GM23338 (cell line): ENCODE measurements around the gene F3. TPM values are rescaled to one million over a fixed set of nuclear protein-coding genes. Genes with fewer than 3 reads are reported as not detected.

Experiments
- ATAC-seq: fragments of 200-7000 bp; cut with Tn5 transposase; 3 replicates; pipeline ENCODE4 v1.9.1; 2020
- DNase-seq: peaks from one replicate; pipeline ENCODE4 v3.0.0-alpha.2; 2015; ENCODE audit warnings: low spot score
- H2AFZ ChIP-seq: fragments of 200-600 bp; sonication (generic); 2 replicates; pipeline ENCODE4 v1.8.0; 2016; ENCODE audit warnings: antibody characterized with exemption, mild to moderate bottlenecking, moderate library complexity
- H3F3A ChIP-seq: fragments of 200-600 bp; sonication (generic); replicated peaks from 2 replicates; pipeline ENCODE4 v1.8.0; 2017; ENCODE audit warnings: antibody characterized with exemption, mixed run types, low read depth
- H3K27ac ChIP-seq: fragments of 200-600 bp; sonication (generic); 2 replicates; pipeline ENCODE4 v1.6.1; 2016; ENCODE audit warnings: low read depth
- H3K27me3 ChIP-seq: fragments of 200-600 bp; sonication (generic); 2 replicates; pipeline ENCODE4 v1.8.0; 2016; ENCODE audit warnings: mild to moderate bottlenecking, mixed run types, moderate library complexity; ENCODE audit not compliant: insufficient read depth
- H3K36me3 ChIP-seq: fragments of 200-600 bp; sonication (generic); 2 replicates; pipeline ENCODE4 v1.8.0; 2016; ENCODE audit warnings: mild to moderate bottlenecking; ENCODE audit not compliant: insufficient read depth
- H3K4me1 ChIP-seq: fragments of 200-600 bp; sonication (generic); 2 replicates; pipeline ENCODE4 v1.8.0; 2016; ENCODE audit warnings: mild to moderate bottlenecking, moderate library complexity; ENCODE audit not compliant: insufficient read depth
- H3K4me2 ChIP-seq: fragments of 200-600 bp; sonication (generic); 2 replicates; pipeline ENCODE4 v1.7.1; 2017; ENCODE audit warnings: mixed run types
- H3K4me3 ChIP-seq: fragments of 200-600 bp; sonication (generic); 2 replicates; pipeline ENCODE4 v1.6.1; 2016; ENCODE audit warnings: mixed run types
- H3K79me2 ChIP-seq: fragments of 200-600 bp; sonication (generic); replicated peaks from 2 replicates; pipeline ENCODE4 v1.8.0; 2017; ENCODE audit warnings: mild to moderate bottlenecking; ENCODE audit not compliant: insufficient read depth
- H3K9me2 ChIP-seq: fragments of 200-600 bp; sonication (generic); 2 replicates; pipeline ENCODE4 v1.8.0; 2017; ENCODE audit not compliant: insufficient read depth
- H4K20me1 ChIP-seq: fragments of 200-600 bp; sonication (generic); replicated peaks from 2 replicates; pipeline ENCODE4 v1.8.0; 2017; ENCODE audit warnings: mild to moderate bottlenecking; ENCODE audit not compliant: insufficient read depth
- H3K27ac Mint-ChIP-seq: 2 replicates; pipeline ENCODE4 v1.8.0; 2020; ENCODE audit warnings: inconsistent platforms, mild to moderate bottlenecking, moderate library complexity, mixed read lengths
- H3K27me3 Mint-ChIP-seq: 3 replicates; pipeline ENCODE4 v1.8.0; 2022; ENCODE audit warnings: low read depth, mild to moderate bottlenecking, moderate library complexity, mixed read lengths, inconsistent platforms; ENCODE audit not compliant: insufficient read depth, poor library complexity
- H3K36me3 Mint-ChIP-seq: 3 replicates; pipeline ENCODE4 v1.8.0; 2021; ENCODE audit warnings: low read depth, mild to moderate bottlenecking, inconsistent platforms, moderate library complexity, mixed read lengths
- H3K4me1 Mint-ChIP-seq: 3 replicates; pipeline ENCODE4 v1.8.0; 2020; ENCODE audit warnings: mild to moderate bottlenecking, inconsistent platforms, mixed read lengths
- H3K4me3 Mint-ChIP-seq: 3 replicates; pipeline ENCODE4 v1.8.0; 2021; ENCODE audit warnings: moderate library complexity, mild to moderate bottlenecking, inconsistent platforms, mixed read lengths
- H3K9me3 Mint-ChIP-seq: 3 replicates; pipeline ENCODE4 v1.8.0; 2020; ENCODE audit warnings: moderate library complexity, mild to moderate bottlenecking, inconsistent platforms, mixed read lengths
- CREB1 ChIP-seq: fragments of 250-450 bp; sonication (Bioruptor Pico); IDR thresholded peaks from 2 replicates; pipeline ENCODE4 v1.5.0; 2020; ENCODE audit warnings: low read depth, mild to moderate bottlenecking, moderate library complexity
- NANOG ChIP-seq: IDR thresholded peaks from 2 replicates; pipeline ENCODE4 v1.6.1; 2016; ENCODE audit warnings: antibody characterized with exemption, borderline replicate concordance
- POLR2AphosphoS5 ChIP-seq: IDR thresholded peaks from 2 replicates; pipeline ENCODE4 v1.6.1; 2016; ENCODE audit warnings: antibody characterized with exemption, low read depth
- ZNF114 ChIP-seq: fragments of 250-450 bp; sonication (Bioruptor Pico); IDR thresholded peaks from 2 replicates; pipeline ENCODE4 v1.5.0; 2020; ENCODE audit warnings: mild to moderate bottlenecking, moderate library complexity
- polyA plus RNA-seq: library from polyadenylated mRNA; unstranded; fragments of >200 nt; fragmentation: Nextera tagmentation; extraction: Ambion mirVana; gene quantifications from 2 replicates; pipeline ENCODE4 v1.2.1, GENCODE V29; 2016
- total RNA-seq: library from RNA; depleted of rRNA; stranded (reverse); fragments of >200 nt; shearing (Covaris generic); gene quantifications from 2 replicates; pipeline ENCODE4 v1.2.3, GENCODE V29; 2014
- TF ChIP-seq, protein P1 (sequence below), 2 experiments: fragments of 200-600 bp in 1 of 2; sonication (generic) in 1 of 2; conservative IDR thresholded peaks; 2 replicates each; pipeline versions ENCODE4 v1.5.1 to v1.6.1; 2016 to 2017; ENCODE audit warnings: antibody characterized with exemption in 2 of 2, low read depth in 2 of 2, mild to moderate bottlenecking in 2 of 2, moderate library complexity in 1 of 2
- TF ChIP-seq, protein P2 (sequence below): fragments of 250-450 bp; sonication (Bioruptor Pico); IDR thresholded peaks from 2 replicates; pipeline ENCODE4 v1.5.0; 2020; ENCODE audit warnings: mild to moderate bottlenecking, moderate library complexity
- TF ChIP-seq, protein P3 (sequence below): IDR thresholded peaks from one replicate; pipeline ENCODE4 v1.6.1; 2018; ENCODE audit warnings: antibody characterized with exemption; ENCODE audit not compliant: unreplicated experiment

Gene F3
- total and polyA plus RNA-seq, 2 experiments from 2014 or later: 6.9 to 9.7 TPM

DNA sequence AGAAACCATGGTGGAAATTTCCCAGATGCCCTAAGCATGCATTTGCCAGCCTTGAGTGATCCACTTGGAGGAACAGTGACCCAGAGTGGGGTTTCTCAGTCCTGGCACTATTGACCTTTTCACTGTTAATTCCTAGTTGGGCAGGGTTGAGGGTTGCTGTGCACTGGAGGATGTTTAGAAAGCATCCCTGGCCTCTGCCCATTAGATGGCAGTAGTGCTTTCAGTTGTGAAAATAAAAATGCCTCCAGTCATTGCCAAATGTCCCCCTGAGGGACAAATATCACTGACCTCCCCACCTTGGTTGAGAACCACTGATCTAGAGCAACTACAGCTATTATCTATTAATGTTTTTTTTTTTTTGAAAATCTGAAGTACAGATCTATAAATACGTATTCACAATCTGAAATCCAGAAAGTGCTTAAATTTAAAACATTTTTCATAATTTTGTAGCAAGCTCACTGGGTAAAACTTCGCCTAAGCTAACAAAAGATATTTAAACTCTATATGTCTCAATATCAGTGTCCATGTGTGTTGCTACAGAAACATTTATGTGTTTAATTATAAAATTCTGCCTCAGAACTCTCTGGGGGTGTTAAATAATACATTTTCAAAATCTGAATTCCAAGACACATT, 27.3 kb downstream of the F3 start:
- no peaks in the 10 kb centered on the region for H3K36me3 ChIP-seq
- H2AFZ ChIP-seq: no peak overlapping the region
- no peak overlapping the region for H3K4me2 ChIP-seq
- Mint-ChIP-seq H3K9me3 (no peaks in the 10 kb centered on the region), H3K4me3 (no peak overlapping the region), H3K4me1 (peaks cover 6% of the 10 kb centered on the region; the same call in 2 of the 3 replicates), H3K36me3 (peaks cover 14% of the 10 kb centered on the region), H3K27me3 (peaks cover 3% of the 10 kb centered on the region), H3K27ac (no peak overlapping the region)
- no peaks in the 10 kb centered on the region for H3K27me3 ChIP-seq
- no peaks in the 10 kb centered on the region for H3K9me2 ChIP-seq
- TF ChIP-seq, protein P1, sequence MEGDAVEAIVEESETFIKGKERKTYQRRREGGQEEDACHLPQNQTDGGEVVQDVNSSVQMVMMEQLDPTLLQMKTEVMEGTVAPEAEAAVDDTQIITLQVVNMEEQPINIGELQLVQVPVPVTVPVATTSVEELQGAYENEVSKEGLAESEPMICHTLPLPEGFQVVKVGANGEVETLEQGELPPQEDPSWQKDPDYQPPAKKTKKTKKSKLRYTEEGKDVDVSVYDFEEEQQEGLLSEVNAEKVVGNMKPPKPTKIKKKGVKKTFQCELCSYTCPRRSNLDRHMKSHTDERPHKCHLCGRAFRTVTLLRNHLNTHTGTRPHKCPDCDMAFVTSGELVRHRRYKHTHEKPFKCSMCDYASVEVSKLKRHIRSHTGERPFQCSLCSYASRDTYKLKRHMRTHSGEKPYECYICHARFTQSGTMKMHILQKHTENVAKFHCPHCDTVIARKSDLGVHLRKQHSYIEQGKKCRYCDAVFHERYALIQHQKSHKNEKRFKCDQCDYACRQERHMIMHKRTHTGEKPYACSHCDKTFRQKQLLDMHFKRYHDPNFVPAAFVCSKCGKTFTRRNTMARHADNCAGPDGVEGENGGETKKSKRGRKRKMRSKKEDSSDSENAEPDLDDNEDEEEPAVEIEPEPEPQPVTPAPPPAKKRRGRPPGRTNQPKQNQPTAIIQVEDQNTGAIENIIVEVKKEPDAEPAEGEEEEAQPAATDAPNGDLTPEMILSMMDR (conservative IDR thresholded peaks at IDR 0.05; ENCODE audit: low read depth in 2 of 2): peak; percentile 77 to 80
- no peak for TF ChIP-seq POLR2AphosphoS5
- peaks cover 8% of the 10 kb centered on the region; the same call in 1 of the 2 replicates for H3K4me1 ChIP-seq
- H3K27ac ChIP-seq: no peak overlapping the region
- H3F3A ChIP-seq: no peaks in the 10 kb centered on the region
- no peaks in the 10 kb centered on the region for H3K79me2 ChIP-seq
- peak; percentile 72 for DNase-seq
- ATAC-seq: peak; percentile 83
- no peak overlapping the region for H3K4me3 ChIP-seq
- no peaks in the 10 kb centered on the region for H4K20me1 ChIP-seq

DNA sequence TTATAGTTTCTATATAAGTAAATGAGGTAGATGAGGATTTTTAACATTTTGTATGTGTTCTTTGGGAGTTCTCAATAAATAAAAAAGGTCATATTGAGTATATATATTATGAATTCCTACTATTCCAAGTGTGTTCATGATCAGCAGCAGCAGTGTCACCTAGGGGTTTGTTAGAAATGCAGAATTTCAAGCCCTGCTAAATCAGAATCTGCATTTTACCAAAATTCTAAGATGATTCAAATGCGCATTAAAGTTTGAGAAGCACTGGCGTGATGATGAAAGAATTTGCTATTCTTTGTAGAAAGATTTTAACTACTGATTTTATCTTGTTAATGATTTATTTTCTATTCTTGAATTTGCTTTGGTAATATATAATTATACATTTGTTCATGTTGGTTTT, 28.7 kb downstream of the F3 start:
- Histone ChIP-seq H3K27me3 (no peaks in the 10 kb centered on the region), H4K20me1 (no peaks in the 10 kb centered on the region), H3K36me3 (no peaks in the 10 kb centered on the region), H3K27ac (no peak overlapping the region), H3K4me3 (no peak overlapping the region), H3F3A (no peaks in the 10 kb centered on the region), H3K79me2 (no peaks in the 10 kb centered on the region), H3K4me2 (no peak overlapping the region), H3K9me2 (no peaks in the 10 kb centered on the region), H2AFZ (no peak overlapping the region), H3K4me1 (no peaks in the 10 kb centered on the region)
- H3K27me3 Mint-ChIP-seq: peaks cover 3% of the 10 kb centered on the region
- no peak overlapping the region for H3K4me3 Mint-ChIP-seq
- no peaks in the 10 kb centered on the region for H3K9me3 Mint-ChIP-seq
- no peak for DNase-seq
- no peak for ATAC-seq
- H3K36me3 Mint-ChIP-seq: peaks cover 16% of the 10 kb centered on the region
- H3K27ac Mint-ChIP-seq: no peak overlapping the region
- H3K4me1 Mint-ChIP-seq: peaks cover 3% of the 10 kb centered on the region; the same call in 1 of the 3 replicates
- TF ChIP-seq, protein P2, sequence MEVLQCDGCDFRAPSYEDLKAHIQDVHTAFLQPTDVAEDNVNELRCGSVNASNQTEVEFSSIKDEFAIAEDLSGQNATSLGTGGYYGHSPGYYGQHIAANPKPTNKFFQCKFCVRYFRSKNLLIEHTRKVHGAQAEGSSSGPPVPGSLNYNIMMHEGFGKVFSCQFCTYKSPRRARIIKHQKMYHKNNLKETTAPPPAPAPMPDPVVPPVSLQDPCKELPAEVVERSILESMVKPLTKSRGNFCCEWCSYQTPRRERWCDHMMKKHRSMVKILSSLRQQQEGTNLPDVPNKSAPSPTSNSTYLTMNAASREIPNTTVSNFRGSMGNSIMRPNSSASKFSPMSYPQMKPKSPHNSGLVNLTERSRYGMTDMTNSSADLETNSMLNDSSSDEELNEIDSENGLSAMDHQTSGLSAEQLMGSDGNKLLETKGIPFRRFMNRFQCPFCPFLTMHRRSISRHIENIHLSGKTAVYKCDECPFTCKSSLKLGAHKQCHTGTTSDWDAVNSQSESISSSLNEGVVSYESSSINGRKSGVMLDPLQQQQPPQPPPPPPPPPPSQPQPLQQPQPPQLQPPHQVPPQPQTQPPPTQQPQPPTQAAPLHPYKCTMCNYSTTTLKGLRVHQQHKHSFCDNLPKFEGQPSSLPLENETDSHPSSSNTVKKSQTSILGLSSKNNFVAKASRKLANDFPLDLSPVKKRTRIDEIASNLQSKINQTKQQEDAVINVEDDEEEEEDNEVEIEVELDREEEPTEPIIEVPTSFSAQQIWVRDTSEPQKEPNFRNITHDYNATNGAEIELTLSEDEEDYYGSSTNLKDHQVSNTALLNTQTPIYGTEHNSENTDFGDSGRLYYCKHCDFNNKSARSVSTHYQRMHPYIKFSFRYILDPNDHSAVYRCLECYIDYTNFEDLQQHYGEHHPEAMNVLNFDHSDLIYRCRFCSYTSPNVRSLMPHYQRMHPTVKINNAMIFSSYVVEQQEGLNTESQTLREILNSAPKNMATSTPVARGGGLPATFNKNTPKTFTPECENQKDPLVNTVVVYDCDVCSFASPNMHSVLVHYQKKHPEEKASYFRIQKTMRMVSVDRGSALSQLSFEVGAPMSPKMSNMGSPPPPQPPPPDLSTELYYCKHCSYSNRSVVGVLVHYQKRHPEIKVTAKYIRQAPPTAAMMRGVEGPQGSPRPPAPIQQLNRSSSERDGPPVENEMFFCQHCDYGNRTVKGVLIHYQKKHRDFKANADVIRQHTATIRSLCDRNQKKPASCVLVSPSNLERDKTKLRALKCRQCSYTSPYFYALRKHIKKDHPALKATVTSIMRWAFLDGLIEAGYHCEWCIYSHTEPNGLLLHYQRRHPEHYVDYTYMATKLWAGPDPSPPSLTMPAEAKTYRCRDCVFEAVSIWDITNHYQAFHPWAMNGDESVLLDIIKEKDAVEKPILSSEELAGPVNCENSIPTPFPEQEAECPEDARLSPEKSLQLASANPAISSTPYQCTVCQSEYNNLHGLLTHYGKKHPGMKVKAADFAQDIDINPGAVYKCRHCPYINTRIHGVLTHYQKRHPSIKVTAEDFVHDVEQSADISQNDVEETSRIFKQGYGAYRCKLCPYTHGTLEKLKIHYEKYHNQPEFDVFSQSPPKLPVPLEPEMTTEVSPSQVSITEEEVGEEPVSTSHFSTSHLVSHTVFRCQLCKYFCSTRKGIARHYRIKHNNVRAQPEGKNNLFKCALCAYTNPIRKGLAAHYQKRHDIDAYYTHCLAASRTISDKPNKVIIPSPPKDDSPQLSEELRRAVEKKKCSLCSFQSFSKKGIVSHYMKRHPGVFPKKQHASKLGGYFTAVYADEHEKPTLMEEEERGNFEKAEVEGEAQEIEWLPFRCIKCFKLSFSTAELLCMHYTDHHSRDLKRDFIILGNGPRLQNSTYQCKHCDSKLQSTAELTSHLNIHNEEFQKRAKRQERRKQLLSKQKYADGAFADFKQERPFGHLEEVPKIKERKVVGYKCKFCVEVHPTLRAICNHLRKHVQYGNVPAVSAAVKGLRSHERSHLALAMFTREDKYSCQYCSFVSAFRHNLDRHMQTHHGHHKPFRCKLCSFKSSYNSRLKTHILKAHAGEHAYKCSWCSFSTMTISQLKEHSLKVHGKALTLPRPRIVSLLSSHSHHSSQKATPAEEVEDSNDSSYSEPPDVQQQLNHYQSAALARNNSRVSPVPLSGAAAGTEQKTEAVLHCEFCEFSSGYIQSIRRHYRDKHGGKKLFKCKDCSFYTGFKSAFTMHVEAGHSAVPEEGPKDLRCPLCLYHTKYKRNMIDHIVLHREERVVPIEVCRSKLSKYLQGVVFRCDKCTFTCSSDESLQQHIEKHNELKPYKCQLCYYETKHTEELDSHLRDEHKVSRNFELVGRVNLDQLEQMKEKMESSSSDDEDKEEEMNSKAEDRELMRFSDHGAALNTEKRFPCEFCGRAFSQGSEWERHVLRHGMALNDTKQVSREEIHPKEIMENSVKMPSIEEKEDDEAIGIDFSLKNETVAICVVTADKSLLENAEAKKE: no peak
- no peak for TF ChIP-seq ZNF114 (CRISPR knock-in tag)
- TF ChIP-seq, protein P1 (conservative IDR thresholded peaks at IDR 0.05; ENCODE audit: low read depth in 2 of 2): no peak
- no peak for TF ChIP-seq NANOG
- TF ChIP-seq, protein P3, sequence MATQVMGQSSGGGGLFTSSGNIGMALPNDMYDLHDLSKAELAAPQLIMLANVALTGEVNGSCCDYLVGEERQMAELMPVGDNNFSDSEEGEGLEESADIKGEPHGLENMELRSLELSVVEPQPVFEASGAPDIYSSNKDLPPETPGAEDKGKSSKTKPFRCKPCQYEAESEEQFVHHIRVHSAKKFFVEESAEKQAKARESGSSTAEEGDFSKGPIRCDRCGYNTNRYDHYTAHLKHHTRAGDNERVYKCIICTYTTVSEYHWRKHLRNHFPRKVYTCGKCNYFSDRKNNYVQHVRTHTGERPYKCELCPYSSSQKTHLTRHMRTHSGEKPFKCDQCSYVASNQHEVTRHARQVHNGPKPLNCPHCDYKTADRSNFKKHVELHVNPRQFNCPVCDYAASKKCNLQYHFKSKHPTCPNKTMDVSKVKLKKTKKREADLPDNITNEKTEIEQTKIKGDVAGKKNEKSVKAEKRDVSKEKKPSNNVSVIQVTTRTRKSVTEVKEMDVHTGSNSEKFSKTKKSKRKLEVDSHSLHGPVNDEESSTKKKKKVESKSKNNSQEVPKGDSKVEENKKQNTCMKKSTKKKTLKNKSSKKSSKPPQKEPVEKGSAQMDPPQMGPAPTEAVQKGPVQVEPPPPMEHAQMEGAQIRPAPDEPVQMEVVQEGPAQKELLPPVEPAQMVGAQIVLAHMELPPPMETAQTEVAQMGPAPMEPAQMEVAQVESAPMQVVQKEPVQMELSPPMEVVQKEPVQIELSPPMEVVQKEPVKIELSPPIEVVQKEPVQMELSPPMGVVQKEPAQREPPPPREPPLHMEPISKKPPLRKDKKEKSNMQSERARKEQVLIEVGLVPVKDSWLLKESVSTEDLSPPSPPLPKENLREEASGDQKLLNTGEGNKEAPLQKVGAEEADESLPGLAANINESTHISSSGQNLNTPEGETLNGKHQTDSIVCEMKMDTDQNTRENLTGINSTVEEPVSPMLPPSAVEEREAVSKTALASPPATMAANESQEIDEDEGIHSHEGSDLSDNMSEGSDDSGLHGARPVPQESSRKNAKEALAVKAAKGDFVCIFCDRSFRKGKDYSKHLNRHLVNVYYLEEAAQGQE: no peak
- no peak for TF ChIP-seq CREB1 (CRISPR knock-in tag)
